GM21515 (cell line): Measurements from ENCODE around the gene FTO.

Experiments used
- ATAC-seq: cut with Tn5 transposase; IDR thresholded peaks from one replicate; pipeline ENCODE4 v1.9.1; 2021; ENCODE audit not compliant: unreplicated experiment

The FTO gene

GRCh38 chr16:53708490-53708889 is 4.5 kb downstream of the FTO start:
- ATAC-seq = no peak

- ATAC-seq = no peak
Measured at GRCh38 chr16:53711390-53711789, 7.4 kb downstream of the FTO start.

GRCh38 chr16:53712065-53712464 is 8.1 kb downstream of the FTO start:
- ATAC-seq = no peak

GRCh38 chr16:53713403-53714204 is 9.6 kb downstream of the FTO start:
- no peak for ATAC-seq

GRCh38 chr16:53714205-53715022 is 10.5 kb downstream of the FTO start:
- no peak for ATAC-seq

GRCh38 chr16:53715023-53715384 is 11.0 kb downstream of the FTO start:
- ATAC-seq = no peak

- ATAC-seq = no peak
Measured at GRCh38 chr16:53717577-53717976, 13.6 kb downstream of the FTO start.

- no peak for ATAC-seq
Measured at GRCh38 chr16:53721017-53721416, 17.1 kb downstream of the FTO start.

- ATAC-seq = no peak
Measured at GRCh38 chr16:53726625-53727024, 22.7 kb downstream of the FTO start.

GRCh38 chr16:53730693-53731092 is 26.7 kb downstream of the FTO start:
- no peak for ATAC-seq

- no peak for ATAC-seq
Measured at GRCh38 chr16:53732296-53732929, 28.5 kb downstream of the FTO start.

- no peak for ATAC-seq
Measured at GRCh38 chr16:53734908-53735307, 31.0 kb downstream of the FTO start.

GRCh38 chr16:53736297-53736696 is 32.3 kb downstream of the FTO start:
- ATAC-seq = no peak

- ATAC-seq = no peak
Measured at GRCh38 chr16:53737552-53737951, 33.6 kb downstream of the FTO start.

GRCh38 chr16:53740476-53740875 is 36.5 kb downstream of the FTO start:
- no peak for ATAC-seq

- no peak for ATAC-seq
Measured at GRCh38 chr16:53740933-53741531, 37.1 kb downstream of the FTO start.

- ATAC-seq = no peak
Measured at GRCh38 chr16:53741546-53741945, 37.6 kb downstream of the FTO start.

- no peak for ATAC-seq
Measured at GRCh38 chr16:53743149-53743566, 39.2 kb downstream of the FTO start.

- ATAC-seq = no peak
Measured at GRCh38 chr16:53744449-53744848, 40.5 kb downstream of the FTO start.

GRCh38 chr16:53745086-53745485 is 41.1 kb downstream of the FTO start:
- no peak for ATAC-seq

GRCh38 chr16:53745753-53746266 is 41.9 kb downstream of the FTO start:
- no peak for ATAC-seq
